ENCODE results near the gene FSD1.

The FSD1 gene

DNA sequence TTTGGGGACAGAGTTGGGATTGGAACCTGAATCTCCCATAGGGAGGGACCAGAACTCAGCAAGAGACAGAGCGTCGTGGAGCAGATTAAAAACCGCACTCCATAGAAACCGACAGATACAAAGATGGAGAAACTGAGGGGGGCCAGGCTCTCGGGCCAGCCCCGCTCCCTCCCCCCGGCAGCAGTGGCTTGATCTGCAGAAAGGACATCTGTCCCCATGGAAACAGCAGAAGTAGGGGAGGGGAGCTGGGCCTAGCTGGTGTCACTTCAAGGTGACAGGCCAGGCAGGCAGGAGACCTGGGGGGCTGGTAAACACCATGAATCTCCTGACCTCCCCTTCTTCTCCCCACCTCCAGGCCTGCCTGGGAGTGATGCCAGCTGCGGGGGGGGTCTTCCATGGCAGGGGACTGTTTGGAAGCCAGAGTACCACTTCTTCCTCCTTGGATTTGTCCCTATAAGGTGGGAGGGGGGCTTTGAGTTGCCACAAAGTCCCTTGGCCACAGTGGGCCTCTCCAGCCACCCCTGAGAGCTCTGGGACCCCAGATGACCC, 13.1 kb upstream of the FSD1 start:
- DNase-seq (ENCODE audit: low read depth in 1 of 2, low spot score in 1 of 2): no peak
- no peak overlapping the region for H3K4me3 ChIP-seq (replicated peaks; ENCODE audit: insufficient read depth, low read length)
- TF ChIP-seq, protein P1, sequence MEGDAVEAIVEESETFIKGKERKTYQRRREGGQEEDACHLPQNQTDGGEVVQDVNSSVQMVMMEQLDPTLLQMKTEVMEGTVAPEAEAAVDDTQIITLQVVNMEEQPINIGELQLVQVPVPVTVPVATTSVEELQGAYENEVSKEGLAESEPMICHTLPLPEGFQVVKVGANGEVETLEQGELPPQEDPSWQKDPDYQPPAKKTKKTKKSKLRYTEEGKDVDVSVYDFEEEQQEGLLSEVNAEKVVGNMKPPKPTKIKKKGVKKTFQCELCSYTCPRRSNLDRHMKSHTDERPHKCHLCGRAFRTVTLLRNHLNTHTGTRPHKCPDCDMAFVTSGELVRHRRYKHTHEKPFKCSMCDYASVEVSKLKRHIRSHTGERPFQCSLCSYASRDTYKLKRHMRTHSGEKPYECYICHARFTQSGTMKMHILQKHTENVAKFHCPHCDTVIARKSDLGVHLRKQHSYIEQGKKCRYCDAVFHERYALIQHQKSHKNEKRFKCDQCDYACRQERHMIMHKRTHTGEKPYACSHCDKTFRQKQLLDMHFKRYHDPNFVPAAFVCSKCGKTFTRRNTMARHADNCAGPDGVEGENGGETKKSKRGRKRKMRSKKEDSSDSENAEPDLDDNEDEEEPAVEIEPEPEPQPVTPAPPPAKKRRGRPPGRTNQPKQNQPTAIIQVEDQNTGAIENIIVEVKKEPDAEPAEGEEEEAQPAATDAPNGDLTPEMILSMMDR (IDR thresholded peaks at IDR 0.05; ENCODE audit: insufficient read depth, low read length): no peak
- TF ChIP-seq GABPA (IDR thresholded peaks at IDR 0.05; ENCODE audit: low read depth) (no peak), SPI1 (IDR thresholded peaks at IDR 0.05; ENCODE audit: borderline replicate concordance, low read depth) (no peak), POLR2AphosphoS5 (IDR thresholded peaks at IDR 0.05; ENCODE audit: low read depth) (no peak)
- TF ChIP-seq, protein P2, sequence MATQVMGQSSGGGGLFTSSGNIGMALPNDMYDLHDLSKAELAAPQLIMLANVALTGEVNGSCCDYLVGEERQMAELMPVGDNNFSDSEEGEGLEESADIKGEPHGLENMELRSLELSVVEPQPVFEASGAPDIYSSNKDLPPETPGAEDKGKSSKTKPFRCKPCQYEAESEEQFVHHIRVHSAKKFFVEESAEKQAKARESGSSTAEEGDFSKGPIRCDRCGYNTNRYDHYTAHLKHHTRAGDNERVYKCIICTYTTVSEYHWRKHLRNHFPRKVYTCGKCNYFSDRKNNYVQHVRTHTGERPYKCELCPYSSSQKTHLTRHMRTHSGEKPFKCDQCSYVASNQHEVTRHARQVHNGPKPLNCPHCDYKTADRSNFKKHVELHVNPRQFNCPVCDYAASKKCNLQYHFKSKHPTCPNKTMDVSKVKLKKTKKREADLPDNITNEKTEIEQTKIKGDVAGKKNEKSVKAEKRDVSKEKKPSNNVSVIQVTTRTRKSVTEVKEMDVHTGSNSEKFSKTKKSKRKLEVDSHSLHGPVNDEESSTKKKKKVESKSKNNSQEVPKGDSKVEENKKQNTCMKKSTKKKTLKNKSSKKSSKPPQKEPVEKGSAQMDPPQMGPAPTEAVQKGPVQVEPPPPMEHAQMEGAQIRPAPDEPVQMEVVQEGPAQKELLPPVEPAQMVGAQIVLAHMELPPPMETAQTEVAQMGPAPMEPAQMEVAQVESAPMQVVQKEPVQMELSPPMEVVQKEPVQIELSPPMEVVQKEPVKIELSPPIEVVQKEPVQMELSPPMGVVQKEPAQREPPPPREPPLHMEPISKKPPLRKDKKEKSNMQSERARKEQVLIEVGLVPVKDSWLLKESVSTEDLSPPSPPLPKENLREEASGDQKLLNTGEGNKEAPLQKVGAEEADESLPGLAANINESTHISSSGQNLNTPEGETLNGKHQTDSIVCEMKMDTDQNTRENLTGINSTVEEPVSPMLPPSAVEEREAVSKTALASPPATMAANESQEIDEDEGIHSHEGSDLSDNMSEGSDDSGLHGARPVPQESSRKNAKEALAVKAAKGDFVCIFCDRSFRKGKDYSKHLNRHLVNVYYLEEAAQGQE (IDR thresholded peaks at IDR 0.05; ENCODE audit: insufficient replicate concordance, low read depth): no peak
- H3K27me3 ChIP-seq (ENCODE audit: insufficient read depth, poor library complexity, severe bottlenecking): no peaks in the 10 kb centered on the region
- no peak overlapping the region for H3K27ac ChIP-seq (replicated peaks)

DNA sequence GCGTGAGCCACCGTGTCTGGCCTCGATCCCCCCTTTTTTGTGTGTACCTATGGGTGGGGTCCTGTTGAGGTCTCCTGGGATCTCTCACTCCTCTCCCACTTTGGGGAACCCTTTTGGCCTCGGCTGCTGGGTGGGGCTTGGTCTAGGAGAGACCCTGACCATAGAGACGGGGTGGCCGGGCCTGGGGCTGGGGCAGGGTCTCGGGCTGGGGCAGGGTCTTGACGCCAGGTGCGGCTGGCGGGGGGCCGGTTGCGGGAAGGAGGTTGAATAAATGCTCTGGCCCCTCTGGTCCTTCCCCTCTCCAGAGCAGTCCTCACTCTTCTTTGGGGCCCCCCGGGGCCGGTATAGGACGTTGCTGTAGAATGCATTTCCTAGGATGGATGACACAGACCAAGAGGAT, 11.9 kb upstream of the FSD1 start:
- Histone ChIP-seq H3K27ac (replicated peaks) (no peak overlapping the region), H3K4me3 (replicated peaks; ENCODE audit: insufficient read depth, low read length) (no peak overlapping the region), H3K27me3 (ENCODE audit: insufficient read depth, poor library complexity, severe bottlenecking) (no peaks in the 10 kb centered on the region)
- TF ChIP-seq, protein P1 (IDR thresholded peaks at IDR 0.05; ENCODE audit: insufficient read depth, low read length): no peak
- no peak for TF ChIP-seq SPI1 (IDR thresholded peaks at IDR 0.05; ENCODE audit: borderline replicate concordance, low read depth)
- no peak for TF ChIP-seq POLR2AphosphoS5 (IDR thresholded peaks at IDR 0.05; ENCODE audit: low read depth)
- TF ChIP-seq GABPA (IDR thresholded peaks at IDR 0.05; ENCODE audit: low read depth): no peak
- TF ChIP-seq, protein P2 (IDR thresholded peaks at IDR 0.05; ENCODE audit: insufficient replicate concordance, low read depth): no peak
- no peak for DNase-seq (ENCODE audit: low read depth in 1 of 2, low spot score in 1 of 2)

DNA sequence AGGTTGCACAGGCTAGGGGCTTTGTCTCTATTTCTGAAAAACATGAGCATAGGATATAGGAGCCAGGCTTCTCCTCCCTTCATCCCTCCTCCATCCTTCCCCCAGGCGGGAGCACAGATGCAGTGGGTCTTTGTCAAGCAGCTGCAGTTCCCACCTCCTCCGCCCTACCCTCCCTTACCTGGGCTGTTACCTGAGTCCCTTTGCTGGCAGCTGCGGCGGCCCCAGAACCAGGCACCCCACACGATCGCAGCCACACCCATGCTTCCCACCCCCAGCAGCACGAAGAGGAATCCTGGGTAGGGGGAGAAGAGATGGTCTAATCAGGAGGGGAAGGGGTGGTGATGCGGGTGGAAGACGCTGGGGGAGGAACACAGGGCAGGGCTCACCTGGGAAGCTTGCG, 10.0 kb upstream of the FSD1 start:
- no peak for TF ChIP-seq SPI1 (IDR thresholded peaks at IDR 0.05; ENCODE audit: borderline replicate concordance, low read depth)
- TF ChIP-seq POLR2AphosphoS5 (IDR thresholded peaks at IDR 0.05; ENCODE audit: low read depth): no peak
- no peak overlapping the region for H3K27ac ChIP-seq (replicated peaks)
- no peak overlapping the region for H3K4me3 ChIP-seq (replicated peaks; ENCODE audit: insufficient read depth, low read length)
- H3K27me3 ChIP-seq (ENCODE audit: insufficient read depth, poor library complexity, severe bottlenecking): no peaks in the 10 kb centered on the region
- no peak for DNase-seq (ENCODE audit: low read depth in 1 of 2, low spot score in 1 of 2)

DNA sequence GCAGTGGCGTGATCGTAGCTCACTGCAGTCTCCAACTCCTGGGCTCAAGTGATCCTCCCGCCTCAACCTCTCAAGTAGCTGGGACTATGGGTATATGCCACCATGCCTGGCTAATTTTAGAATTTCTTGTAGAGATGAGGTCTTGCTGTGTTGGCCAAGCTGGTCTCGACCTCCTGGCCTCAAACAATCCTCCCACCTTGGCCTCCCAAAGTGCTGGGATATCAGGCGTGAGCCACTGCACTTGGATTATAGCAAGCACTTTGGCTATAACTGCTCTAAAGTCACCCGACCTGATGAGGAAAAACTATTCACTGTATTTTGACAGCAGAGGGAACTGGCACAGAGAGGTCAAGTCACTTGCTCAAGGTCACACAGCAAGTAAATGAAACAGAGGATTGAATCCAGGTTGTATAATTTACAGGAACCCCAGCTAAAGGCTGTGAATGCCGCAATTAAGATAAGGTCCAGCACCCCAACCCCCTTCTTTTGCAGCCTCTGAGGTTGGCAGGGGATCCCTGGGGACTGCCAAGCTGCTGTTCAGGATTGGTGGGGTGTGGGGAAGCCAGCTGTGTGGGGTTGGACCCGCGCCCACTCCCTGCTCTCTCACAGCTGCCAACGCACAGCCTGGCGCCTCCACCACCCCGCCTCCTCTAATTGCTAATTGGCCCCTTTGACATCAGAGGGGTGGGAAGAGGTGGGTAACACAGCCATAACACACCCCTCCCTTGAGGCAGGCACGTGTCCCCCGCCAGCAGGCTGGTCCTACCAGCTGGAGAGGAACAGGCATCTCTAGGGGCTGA, 8.2 kb upstream of the FSD1 start:
- no peak overlapping the region for H3K27ac ChIP-seq (replicated peaks)
- H3K4me3 ChIP-seq (replicated peaks; ENCODE audit: insufficient read depth, low read length): no peak overlapping the region
- no peaks in the 10 kb centered on the region for H3K27me3 ChIP-seq (ENCODE audit: insufficient read depth, poor library complexity, severe bottlenecking)
- DNase-seq (ENCODE audit: low read depth in 1 of 2, low spot score in 1 of 2): no peak
- TF ChIP-seq, protein P1 (IDR thresholded peaks at IDR 0.05; ENCODE audit: insufficient read depth, low read length): no peak
- TF ChIP-seq GABPA (IDR thresholded peaks at IDR 0.05; ENCODE audit: low read depth) (no peak), POLR2AphosphoS5 (IDR thresholded peaks at IDR 0.05; ENCODE audit: low read depth) (no peak), SPI1 (IDR thresholded peaks at IDR 0.05; ENCODE audit: borderline replicate concordance, low read depth) (no peak)
- TF ChIP-seq, protein P2 (IDR thresholded peaks at IDR 0.05; ENCODE audit: insufficient replicate concordance, low read depth): no peak
